ENCODE results near the gene TOX2.
A peak's percentile ranks its signal among the peaks of the same experiment; 100 is the strongest.

TOX2 gene

GRCh38 chr20:44080064-44080463, 165.4 kb downstream of the TOX2 start:
- no peak for DNase-seq (ENCODE audit: low read depth, low spot score)

- peak; percentile 57 for DNase-seq (ENCODE audit: low read depth, low spot score)
These were observed 166.1 kb downstream of the TOX2 start for GRCh38 chr20:44080646-44081267.

DNA sequence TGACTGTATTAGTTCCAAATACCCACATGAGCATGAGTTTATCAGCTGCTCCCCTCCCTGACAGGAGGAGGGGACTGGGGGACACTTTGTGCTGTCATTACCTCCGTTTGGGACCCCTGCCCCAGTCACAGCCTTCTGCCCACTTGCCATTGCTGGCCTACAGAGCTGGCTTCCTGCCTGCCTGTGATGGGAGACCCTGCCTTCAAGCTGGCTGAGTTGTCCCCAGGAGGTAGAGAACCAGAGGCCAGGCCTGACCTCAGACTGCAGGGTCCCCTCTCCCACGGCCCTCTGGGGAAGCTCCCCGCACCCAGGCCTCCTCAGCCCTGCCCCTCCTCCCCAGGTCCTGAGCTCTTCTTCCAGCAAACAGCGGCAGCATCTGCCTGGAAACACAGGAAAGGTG, 166.8 kb downstream of the TOX2 start:
- no peak for DNase-seq (ENCODE audit: low read depth, low spot score)

GRCh38 chr20:44081888-44082287, 167.2 kb downstream of the TOX2 start:
- DNase-seq (ENCODE audit: low read depth, low spot score) = no peak

- DNase-seq (ENCODE audit: low read depth, low spot score) = no peak
These were observed 168.7 kb downstream of the TOX2 start for GRCh38 chr20:44083220-44083933.

- DNase-seq (ENCODE audit: low read depth, low spot score) = no peak
These were observed 169.8 kb downstream of the TOX2 start for GRCh38 chr20:44084439-44084838.

DNA sequence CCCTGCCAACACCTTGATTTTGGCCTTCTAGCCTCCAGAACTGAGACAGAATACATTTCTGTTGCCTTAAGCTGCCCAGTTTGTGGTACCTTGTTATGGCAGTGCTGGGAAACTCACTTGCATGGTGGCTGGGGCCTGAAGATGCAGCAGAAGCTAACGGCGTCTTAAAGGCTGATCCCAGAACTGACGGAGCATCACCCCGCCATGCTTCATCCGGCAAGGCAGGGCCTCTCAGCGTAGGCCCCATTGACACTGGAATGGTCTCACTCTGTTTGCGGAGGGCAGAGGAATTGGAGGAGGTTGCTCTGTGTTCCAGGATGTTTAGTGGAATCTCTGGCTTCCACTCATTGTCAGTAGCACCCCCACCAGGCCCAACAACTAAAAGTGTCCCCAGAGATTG, 170.2 kb downstream of the TOX2 start:
- DNase-seq (ENCODE audit: low read depth, low spot score) = no peak

GRCh38 chr20:44085616-44086434, 171.2 kb downstream of the TOX2 start:
- DNase-seq (ENCODE audit: low read depth, low spot score) = no peak

DNA sequence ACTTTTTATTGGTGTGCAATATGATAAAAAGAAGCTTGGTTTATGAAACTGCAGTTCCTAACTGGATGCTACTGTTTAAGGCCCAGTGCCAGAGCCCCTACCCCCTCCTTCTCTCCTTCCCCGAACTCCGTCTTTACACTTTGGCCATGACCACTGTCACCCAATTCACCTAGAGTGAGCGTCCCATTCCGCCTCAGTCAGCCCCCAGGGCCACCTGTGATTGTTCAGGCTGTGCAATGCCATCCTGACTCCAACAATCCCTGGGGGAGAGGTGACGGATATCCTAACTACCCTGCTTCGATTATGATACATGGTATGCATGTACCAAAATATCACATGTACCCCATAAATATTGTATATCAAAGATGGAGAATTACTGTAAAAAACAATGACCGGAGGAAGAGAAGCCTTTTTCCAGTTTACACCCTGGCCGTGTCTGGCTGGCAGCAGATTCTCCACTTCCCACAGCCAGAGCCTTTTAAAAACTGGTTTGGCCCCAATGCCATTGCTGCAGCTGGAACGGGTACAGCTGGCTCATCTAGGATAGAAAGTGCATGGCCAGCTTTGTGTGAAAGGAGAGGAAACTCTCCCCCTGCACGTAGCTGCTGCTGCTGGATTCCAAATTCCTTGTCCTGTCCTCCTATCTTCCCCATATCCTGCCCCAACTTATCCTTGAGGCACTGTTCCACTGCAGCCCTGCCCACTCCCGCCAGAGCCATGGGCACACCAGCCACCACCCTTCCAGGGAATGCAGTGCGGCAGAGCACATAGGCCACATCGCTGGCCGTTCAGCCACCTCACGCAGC, 172.6 kb downstream of the TOX2 start:
- DNase-seq (ENCODE audit: low read depth, low spot score) = no peak

DNA sequence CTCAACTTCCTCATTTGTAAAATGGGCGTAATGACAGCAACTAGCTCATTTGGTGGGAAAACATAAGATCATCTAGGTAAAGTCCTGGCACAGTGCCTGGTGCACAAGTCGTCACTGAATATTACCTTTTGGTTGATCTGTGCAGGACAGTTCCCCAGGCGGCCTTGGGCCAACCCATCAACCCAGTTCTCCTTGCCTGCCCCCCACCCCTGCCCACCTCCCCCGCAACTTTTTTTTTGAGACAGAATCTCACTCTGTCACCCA, 173.1 kb downstream of the TOX2 start:
- no peak for DNase-seq (ENCODE audit: low read depth, low spot score)

GRCh38 chr20:44089987-44090674, 175.5 kb downstream of the TOX2 start:
- DNase-seq (ENCODE audit: low read depth, low spot score) = no peak

DNA sequence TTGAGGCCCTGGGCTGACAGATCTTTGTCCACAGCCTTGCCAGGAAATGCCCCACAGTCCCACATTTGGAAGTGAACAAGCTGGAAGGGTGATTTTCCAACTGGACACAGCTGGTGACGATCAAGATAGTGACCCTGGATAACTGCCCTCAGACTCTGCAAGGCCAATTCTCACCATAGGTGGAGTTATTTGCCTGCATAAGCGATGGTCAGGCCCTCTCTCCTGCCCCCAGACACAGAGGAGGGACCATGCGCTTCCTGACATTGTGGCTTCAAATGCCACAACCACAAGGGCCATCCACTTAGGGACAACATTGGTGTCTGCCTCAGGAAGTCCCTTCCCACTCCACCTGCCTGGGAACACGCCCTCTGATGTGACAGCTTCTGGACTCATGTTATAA, 176.4 kb downstream of the TOX2 start:
- no peak for DNase-seq (ENCODE audit: low read depth, low spot score)

DNA sequence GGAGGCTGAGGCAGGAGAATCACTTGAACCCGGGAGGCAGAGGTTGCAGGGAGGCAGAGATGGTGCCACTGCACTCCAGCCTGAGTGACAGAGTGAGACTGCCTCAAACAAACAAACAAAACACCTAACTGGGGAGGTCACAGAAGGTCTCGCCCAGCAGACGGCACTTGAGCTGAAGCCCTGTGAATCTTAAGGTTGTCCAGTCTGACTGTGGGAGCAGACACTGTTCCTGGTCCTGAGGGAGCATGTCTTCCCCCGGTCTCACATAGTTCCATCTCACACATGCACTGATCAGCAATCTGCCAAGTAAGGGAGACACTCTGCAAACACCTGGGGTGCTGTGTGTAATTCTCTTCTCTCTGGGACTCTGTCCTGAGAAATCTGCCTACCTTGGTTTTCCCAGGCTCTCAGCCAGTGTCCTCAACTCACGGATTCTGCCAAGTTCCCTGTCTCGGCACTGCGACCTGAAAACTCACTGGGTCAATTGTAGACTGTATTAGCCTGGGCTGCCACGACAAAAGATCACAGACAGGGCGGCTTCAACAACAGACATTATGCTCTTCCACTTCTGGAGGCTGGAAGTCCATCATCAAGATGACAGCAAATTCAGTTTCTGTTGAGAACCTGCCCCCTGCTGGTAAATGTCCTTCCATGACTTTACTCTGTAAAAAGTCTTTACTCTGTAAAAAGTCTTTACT, 178.0 kb downstream of the TOX2 start:
- no peak for DNase-seq (ENCODE audit: low read depth, low spot score)

DNA sequence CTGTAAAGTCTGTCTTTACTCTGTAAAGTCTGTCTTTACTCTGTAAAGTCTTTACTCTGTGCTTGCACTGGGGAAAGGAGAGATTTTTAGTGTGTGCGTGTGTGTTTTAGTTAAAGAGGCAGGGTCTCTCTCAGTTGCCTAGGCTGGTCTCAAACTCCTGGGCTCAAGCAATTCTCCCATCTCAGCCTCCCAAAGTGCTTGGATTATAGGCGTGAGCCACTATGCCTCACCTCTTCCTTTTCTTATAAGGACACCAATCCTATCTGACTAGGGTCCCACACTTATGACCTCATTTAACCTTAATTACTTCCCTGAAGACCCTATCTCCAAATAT, 178.6 kb downstream of the TOX2 start:
- no peak for DNase-seq (ENCODE audit: low read depth, low spot score)

DNA sequence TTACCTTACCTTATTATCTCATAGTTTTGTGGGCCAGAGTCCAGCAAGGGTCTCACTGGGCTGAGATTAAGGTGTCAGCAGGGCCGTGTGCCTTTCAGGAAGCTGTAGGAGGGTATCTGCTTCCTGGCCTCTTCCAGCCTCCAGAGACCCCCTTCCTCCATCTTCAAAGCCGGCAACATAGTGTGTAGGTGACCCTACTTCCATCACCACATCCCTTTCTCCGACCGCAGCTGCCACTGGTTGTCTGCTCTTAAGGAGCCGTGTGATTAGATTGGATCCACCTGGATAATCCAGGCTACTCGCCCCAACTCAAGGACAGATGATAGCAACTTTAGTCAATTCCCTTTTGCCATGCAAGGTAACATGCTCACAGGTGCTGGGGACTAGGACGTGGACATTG, 181.2 kb downstream of the TOX2 start:
- DNase-seq (ENCODE audit: low read depth, low spot score) = no peak

DNA sequence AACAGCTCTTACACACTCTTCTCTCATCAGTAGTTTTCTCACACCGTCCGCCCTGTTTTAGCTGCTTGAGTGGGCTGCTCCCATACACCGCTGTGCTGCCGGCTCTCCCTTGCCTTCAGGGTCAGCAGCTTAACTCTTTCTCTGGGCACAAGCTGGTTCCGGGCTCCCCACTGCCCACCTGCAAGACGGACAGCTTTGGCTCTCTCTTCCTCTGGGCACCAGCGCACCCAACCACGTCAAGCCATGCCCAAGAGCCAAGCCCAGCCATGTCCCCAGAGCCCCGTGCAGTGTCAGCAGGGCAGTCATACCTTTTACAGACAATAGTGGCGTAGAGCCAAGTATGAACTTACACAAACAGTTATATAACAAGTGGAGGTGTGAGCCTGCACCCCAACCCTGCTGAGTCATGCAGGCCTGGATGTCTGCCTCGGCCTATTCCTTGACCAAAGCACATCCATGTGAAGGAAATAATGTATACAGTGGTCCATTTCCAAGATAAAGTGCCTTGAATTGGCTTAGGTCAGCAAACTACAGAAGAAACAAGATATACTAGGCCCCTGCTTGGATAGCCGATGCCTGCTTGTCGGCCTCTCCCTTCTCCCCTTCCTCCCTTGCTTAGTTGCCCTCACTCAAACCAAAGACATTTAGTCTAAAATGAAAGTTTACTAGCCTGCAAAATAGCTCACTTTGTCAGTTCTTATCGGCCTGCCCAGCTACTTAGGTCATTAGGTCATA, 183.0 kb downstream of the TOX2 start:
- DNase-seq (ENCODE audit: low read depth, low spot score) = no peak

DNA sequence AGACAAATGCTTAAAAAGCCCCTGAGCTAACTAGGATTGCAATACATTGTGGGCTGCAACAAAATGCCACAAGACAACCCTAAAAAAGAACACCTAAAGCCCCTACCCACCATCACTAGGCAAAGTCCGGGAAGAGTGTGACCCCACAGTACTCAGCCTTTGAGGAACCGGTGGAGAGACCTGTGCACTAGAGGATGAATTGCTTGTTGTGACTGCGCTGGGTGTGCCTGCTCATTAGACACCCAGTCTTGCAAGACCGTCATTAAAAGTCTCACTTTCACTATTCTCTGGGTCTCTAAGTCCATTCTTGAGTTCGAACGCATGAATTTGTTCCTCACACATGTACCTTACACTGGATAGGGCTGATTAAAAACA, 183.6 kb downstream of the TOX2 start:
- no peak for DNase-seq (ENCODE audit: low read depth, low spot score)

DNA sequence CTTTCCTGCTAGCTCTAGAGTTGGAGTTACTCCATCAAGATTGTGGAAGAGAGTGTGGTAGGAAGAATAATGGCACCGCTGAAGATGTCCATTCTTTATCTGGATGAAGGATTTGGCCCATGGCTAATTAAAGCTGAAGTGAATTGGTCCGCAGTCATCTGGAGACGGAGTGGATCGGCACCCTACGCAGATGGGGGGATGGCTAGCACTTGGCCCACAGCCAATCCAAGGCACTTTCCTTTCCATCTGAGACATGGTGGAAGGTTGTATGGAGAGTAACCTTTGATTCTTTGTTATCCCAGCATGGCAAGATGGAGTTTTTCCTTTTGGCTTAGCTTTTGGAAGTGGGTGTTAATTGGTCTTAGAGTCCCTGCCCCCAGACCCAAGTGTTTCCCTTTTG, 184.0 kb downstream of the TOX2 start:
- DNase-seq (ENCODE audit: low read depth, low spot score) = no peak

GRCh38 chr20:44099832-44100231, 185.2 kb downstream of the TOX2 start:
- no peak for DNase-seq (ENCODE audit: low read depth, low spot score)

DNA sequence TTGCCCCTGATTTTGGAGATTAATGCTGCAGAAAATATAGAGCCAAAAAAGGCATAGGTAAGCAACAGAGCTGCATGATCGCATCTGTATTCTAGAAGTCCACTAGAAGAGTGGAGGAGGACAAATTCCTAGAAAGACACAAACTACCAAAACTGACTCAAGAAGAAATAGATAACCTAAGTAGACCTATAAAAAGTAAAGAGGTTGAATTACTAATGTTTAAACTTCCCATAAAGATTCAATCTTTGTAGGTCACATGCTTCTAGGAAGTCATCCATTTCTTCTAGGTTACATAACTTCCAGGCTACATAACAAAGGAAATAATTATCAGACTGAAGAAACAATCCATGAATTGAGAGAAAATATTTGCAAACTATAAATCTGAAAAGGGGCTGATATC, 187.9 kb downstream of the TOX2 start:
- DNase-seq (ENCODE audit: low read depth, low spot score) = no peak

Data from activated naive CD8-positive, alpha-beta T cell treated with anti-CD3 and anti-CD28 coated beads, Interleukin-2, amount 50 U/mL, for 16 hours (primary cell).